GM12878 (cell line): Measurements from ENCODE around the gene SNX33. TPM values are rescaled to one million over a fixed set of nuclear protein-coding genes. Genes with fewer than 3 reads are reported as not detected.

Source experiments
- BCL11A ChIP-seq: IDR thresholded peaks from 2 replicates; pipeline ENCODE4 v1.6.1; 2011; ENCODE audit warnings: low read depth, low read length
- BHLHE40 ChIP-seq, 2 experiments: fragments of 450-650 bp in 1 of 2; IDR thresholded peaks; 2 replicates each; pipeline ENCODE4 v1.6.1; 2011 to 2017; ENCODE audit warnings: low read depth in 2 of 2, borderline replicate concordance in 1 of 2, improper control_type of control experiment in 1 of 2, low read length in 1 of 2, mild to moderate bottlenecking in 1 of 2
- BRCA1 ChIP-seq: IDR thresholded peaks from 2 replicates; pipeline ENCODE4 v1.6.1; 2011; ENCODE audit warnings: low read depth, low read length, improper control_type of control experiment
- CREM ChIP-seq: IDR thresholded peaks from 2 replicates; pipeline ENCODE4 v1.6.1; 2014; ENCODE audit warnings: antibody characterized with exemption, low read depth
- EP300 ChIP-seq, 2 experiments: fragments of 150-350 bp in 1 of 2; IDR thresholded peaks; 2 replicates each; pipeline ENCODE4 v1.6.1; 2011 to 2012; ENCODE audit warnings: low read depth in 2 of 2, low read length in 2 of 2, borderline replicate concordance in 1 of 2, improper control_type of control experiment in 1 of 2, inconsistent platforms in 1 of 2; ENCODE audit not compliant: control insufficient read depth in 1 of 2
- JUND ChIP-seq: IDR thresholded peaks from 2 replicates; pipeline ENCODE4 v1.6.1; 2012; ENCODE audit warnings: low read depth, mild to moderate bottlenecking, low read length, improper control_type of control experiment, moderate library complexity
- LARP7 ChIP-seq: fragments of 450-650 bp; IDR thresholded peaks from 2 replicates; pipeline ENCODE4 v1.6.1; 2017; ENCODE audit warnings: mild to moderate bottlenecking
- MEF2B ChIP-seq: fragments of 450-650 bp; IDR thresholded peaks from 2 replicates; pipeline ENCODE4 v1.6.1; 2018; ENCODE audit warnings: mild to moderate bottlenecking, moderate library complexity; ENCODE audit not compliant: partially characterized antibody, poor library complexity, severe bottlenecking
- MTA3 ChIP-seq: IDR thresholded peaks from 2 replicates; pipeline ENCODE4 v1.6.1; 2012; ENCODE audit warnings: low read length, inconsistent platforms, borderline replicate concordance
- POU2F2 ChIP-seq: IDR thresholded peaks from 3 replicates; pipeline ENCODE4 v1.6.1; 2011; ENCODE audit warnings: low read depth, mild to moderate bottlenecking, low read length, borderline replicate concordance
- RUNX3 ChIP-seq: IDR thresholded peaks from 2 replicates; pipeline ENCODE4 v1.6.1; 2012; ENCODE audit warnings: low read length, inconsistent platforms
- SPI1 ChIP-seq: IDR thresholded peaks from 2 replicates; pipeline ENCODE4 v1.6.1; 2011; ENCODE audit warnings: low read depth, mild to moderate bottlenecking, low read length, moderate library complexity, borderline replicate concordance; ENCODE audit not compliant: insufficient read depth
- SREBF1 ChIP-seq: IDR thresholded peaks from 2 replicates; pipeline ENCODE4 v1.6.1; 2012; ENCODE audit warnings: mild to moderate bottlenecking, low read length
- STAT3 ChIP-seq: IDR thresholded peaks from 2 replicates; pipeline ENCODE4 v1.6.1; 2011; ENCODE audit warnings: low read depth, low read length, improper control_type of control experiment
- ZBTB40 ChIP-seq: fragments of 450-650 bp; IDR thresholded peaks from 2 replicates; pipeline ENCODE4 v1.6.1; 2016; ENCODE audit warnings: mild to moderate bottlenecking, moderate library complexity, borderline replicate concordance
- ZNF217 ChIP-seq: fragments of 450-650 bp; IDR thresholded peaks from 2 replicates; pipeline ENCODE4 v1.6.1; 2017; ENCODE audit warnings: antibody characterized with exemption, mild to moderate bottlenecking
- ZNF592 ChIP-seq: fragments of 450-650 bp; IDR thresholded peaks from 2 replicates; pipeline ENCODE4 v1.6.1; 2017; ENCODE audit warnings: mild to moderate bottlenecking, moderate library complexity
- polyA plus RNA-seq, 11 experiments: library from polyadenylated mRNA; depleted of rRNA in 4 of 11; unstranded in 6 of 11; stranded (reverse) in 5 of 11; fragments of >200 nt; fragmentation: Nextera tagmentation in 4 of 11; fragmentation: Illumina TruSeq in 1 of 11; extraction: Ambion mirVana in 4 of 11; extraction: Trizol in 1 of 11; gene quantifications; 1 replicate in 1 of 11; 2 replicates in 10 of 11; pipeline versions ENCODE4 v1.2.1 to v1.2.3, GENCODE V29; 2011 to 2016; ENCODE audit warnings: inconsistent platforms in 2 of 11, missing spikeins in 2 of 11, low read depth in 1 of 11
- total RNA-seq, 4 experiments: library from RNA; depleted of rRNA in 3 of 4; stranded (reverse); fragments of >200 nt in 3 of 4; fragmentation: Illumina TruSeq in 1 of 4; extraction: Trizol in 1 of 4; gene quantifications; 2 replicates each; pipeline versions ENCODE4 v1.2.1 to v1.2.3, GENCODE V29; 2013 to 2021
- TF ChIP-seq, protein P1 (sequence below): fragments of 450-650 bp; IDR thresholded peaks from 2 replicates; pipeline ENCODE4 v1.6.1; 2017; ENCODE audit warnings: low read depth, mild to moderate bottlenecking, moderate library complexity

Gene SNX33
- total and polyA plus RNA-seq, 10 of the 15 experiments (the other 5 are each of a cell fraction or from before 2014, with no cell fraction given), result 0.13 to 1.9 (median 0.55) TPM

GRCh38 chr15:75695220-75695619 is 47.5 kb downstream of the SNX33 start (continued):
- TF ChIP-seq ZNF592, result peak; percentile 58; the same call in 1 of the 2 replicates
- TF ChIP-seq BCL11A, result 0 out of 2 replicates have a peak, but pooled peaks have one; percentile 15
- TF ChIP-seq MEF2B, result peak; percentile 51
- TF ChIP-seq, protein P1, sequence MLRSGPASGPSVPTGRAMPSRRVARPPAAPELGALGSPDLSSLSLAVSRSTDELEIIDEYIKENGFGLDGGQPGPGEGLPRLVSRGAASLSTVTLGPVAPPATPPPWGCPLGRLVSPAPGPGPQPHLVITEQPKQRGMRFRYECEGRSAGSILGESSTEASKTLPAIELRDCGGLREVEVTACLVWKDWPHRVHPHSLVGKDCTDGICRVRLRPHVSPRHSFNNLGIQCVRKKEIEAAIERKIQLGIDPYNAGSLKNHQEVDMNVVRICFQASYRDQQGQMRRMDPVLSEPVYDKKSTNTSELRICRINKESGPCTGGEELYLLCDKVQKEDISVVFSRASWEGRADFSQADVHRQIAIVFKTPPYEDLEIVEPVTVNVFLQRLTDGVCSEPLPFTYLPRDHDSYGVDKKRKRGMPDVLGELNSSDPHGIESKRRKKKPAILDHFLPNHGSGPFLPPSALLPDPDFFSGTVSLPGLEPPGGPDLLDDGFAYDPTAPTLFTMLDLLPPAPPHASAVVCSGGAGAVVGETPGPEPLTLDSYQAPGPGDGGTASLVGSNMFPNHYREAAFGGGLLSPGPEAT, result peak; percentile 68
- 0 out of 3 replicates have a peak, but pooled peaks have one; percentile 12 for TF ChIP-seq POU2F2
- peak; percentile 42 for TF ChIP-seq RUNX3
- no peak for TF ChIP-seq STAT3
- TF ChIP-seq MTA3, result 0 out of 2 replicates have a peak, but pooled peaks have one; percentile 34
- no peak for TF ChIP-seq ZBTB40
- TF ChIP-seq JUND, result no peak
- 0 out of 2 replicates have a peak, but pooled peaks have one; percentile 20 for TF ChIP-seq LARP7
- TF ChIP-seq SPI1, result peak; percentile 34; the same call in 1 of the 2 replicates
- peak in 1 of 2 experiments; percentile 24; a peak in 1 of 4 replicates for TF ChIP-seq BHLHE40 (IDR thresholded peaks at IDR 0.05; ENCODE audit: borderline replicate concordance in 1 of 2, low read depth in 2 of 2, low read length in 1 of 2)
- TF ChIP-seq ZNF217, result no peak
- 0 out of 2 replicates have a peak, but pooled peaks have one; percentile 12 for TF ChIP-seq CREM
- TF ChIP-seq EP300 (IDR thresholded peaks at IDR 0.05; ENCODE audit: borderline replicate concordance in 1 of 2, control insufficient read depth in 1 of 2, low read depth in 2 of 2, low read length in 2 of 2), result 0 out of 4 replicates have a peak, but pooled peaks of 1 of the 2 experiments have one; percentile 11
- TF ChIP-seq BRCA1, result no peak
- no peak for TF ChIP-seq SREBF1
